Skeletal muscle satellite cell (primary cell): ENCODE measurements around the gene HOXB3. TPM values are rescaled to one million over a fixed set of nuclear protein-coding genes. Genes with fewer than 3 reads are reported as not detected.

Experiments
- small RNA-seq: library from RNA; depleted of rRNA; stranded (forward); fragments of <200 nt; gene quantifications from one replicate; pipeline ENCODE3, GENCODE V24; 2012

Gene HOXB3

Small RNA genes within 50 kb of the gene (small RNA-seq; reads per million reads assigned to genes)
- not detected for gene MIR196A1
